Progenitor cell of endocrine pancreas (in vitro differentiated cells): ENCODE data around the gene TRIM46. TPM values are rescaled to one million over a fixed set of nuclear protein-coding genes. Genes with fewer than 3 reads are reported as not detected.
A peak's percentile ranks its signal among the peaks of the same experiment; 100 is the strongest.

Experiments used
- DNase-seq: peaks from one replicate; pipeline ENCODE4 v3.0.0; 2021; ENCODE audit warnings: low spot score; ENCODE audit not compliant: unreplicated experiment
- H3K27ac Mint-ChIP-seq: 2 replicates; pipeline ENCODE4 v1.8.0; 2021; ENCODE audit warnings: mild to moderate bottlenecking, moderate library complexity, mixed read lengths
- H3K27me3 Mint-ChIP-seq: 2 replicates; pipeline ENCODE4 v1.8.0; 2021; ENCODE audit warnings: mixed read lengths
- H3K36me3 Mint-ChIP-seq: 2 replicates; pipeline ENCODE4 v1.8.0; 2022; ENCODE audit warnings: mixed read lengths; ENCODE audit not compliant: insufficient read depth
- H3K4me1 Mint-ChIP-seq: 2 replicates; pipeline ENCODE4 v1.8.0; 2021; ENCODE audit warnings: low read depth, mixed read lengths
- H3K4me3 Mint-ChIP-seq: 2 replicates; pipeline ENCODE4 v1.8.0; 2021; ENCODE audit warnings: low read depth, mild to moderate bottlenecking, moderate library complexity, mixed read lengths
- H3K9me3 Mint-ChIP-seq: 2 replicates; pipeline ENCODE4 v1.8.0; 2021; ENCODE audit warnings: low read depth, mixed read lengths
- total RNA-seq: library from RNA; stranded (reverse); gene quantifications from 2 replicates; pipeline ENCODE4 v1.2.1, GENCODE V29; 2021
- TF ChIP-seq, protein P1 (sequence below): fragments of 200-600 bp; sonication (generic); IDR thresholded peaks from one replicate; pipeline ENCODE4 v1.5.0; 2021; ENCODE audit warnings: antibody characterized with exemption, mild to moderate bottlenecking; ENCODE audit not compliant: unreplicated experiment

The TRIM46 gene
- total RNA-seq, 1 donor from 2014 or later, result 25.7 TPM

DNA sequence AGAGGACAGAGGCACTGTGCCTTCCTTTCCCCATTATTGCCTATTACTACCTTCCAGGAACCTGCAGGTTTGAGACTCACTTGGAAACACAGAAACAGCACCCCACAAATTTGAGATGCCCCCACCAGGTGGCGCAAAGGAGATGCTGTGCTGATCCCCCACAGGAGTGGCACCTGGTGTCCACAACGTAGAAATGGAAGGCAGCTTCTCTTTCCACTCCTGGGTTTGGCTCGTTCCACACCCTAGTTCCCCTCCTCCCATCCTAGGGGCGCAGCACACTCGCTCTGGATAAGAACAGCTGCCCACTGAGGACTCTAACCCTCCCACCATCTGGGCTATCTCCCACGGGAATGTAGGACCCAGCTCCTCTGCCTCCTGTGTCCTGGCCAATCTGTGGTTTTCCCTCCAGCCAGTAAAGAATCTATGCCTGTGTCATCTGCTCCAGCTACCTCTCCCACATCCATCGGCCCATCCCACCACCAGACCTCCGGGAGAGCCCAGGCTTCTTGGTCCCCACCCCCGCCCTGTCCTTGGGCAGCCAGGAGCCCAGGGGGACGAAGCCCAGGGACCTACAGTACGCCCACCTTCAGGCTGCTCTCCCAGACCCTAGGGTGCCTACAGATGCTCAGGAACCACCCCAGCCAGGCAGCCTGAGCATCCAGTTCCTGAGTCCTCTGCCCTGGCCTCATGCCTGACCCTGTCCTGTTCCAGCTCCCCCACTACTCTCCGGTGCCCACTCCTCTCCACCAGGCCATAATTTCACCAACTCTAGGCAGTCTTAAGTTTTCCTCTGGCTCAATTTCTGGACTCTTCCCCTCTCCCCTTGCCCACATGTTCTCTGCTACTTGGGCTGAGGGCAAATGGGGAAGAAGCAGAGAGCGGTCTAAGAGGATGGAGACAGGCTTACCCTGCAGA lies 33.5 kb downstream of the TRIM46 start:
- H3K27ac Mint-ChIP-seq, result peak overlapping the region; percentile 93
- H3K36me3 Mint-ChIP-seq, result peaks cover 5% of the 10 kb centered on the region
- H3K4me1 Mint-ChIP-seq, result peaks cover 19% of the 10 kb centered on the region
- peak; percentile 77 for DNase-seq
- no peaks in the 10 kb centered on the region for H3K9me3 Mint-ChIP-seq
- H3K27me3 Mint-ChIP-seq, result no peaks in the 10 kb centered on the region
- TF ChIP-seq, protein P1, sequence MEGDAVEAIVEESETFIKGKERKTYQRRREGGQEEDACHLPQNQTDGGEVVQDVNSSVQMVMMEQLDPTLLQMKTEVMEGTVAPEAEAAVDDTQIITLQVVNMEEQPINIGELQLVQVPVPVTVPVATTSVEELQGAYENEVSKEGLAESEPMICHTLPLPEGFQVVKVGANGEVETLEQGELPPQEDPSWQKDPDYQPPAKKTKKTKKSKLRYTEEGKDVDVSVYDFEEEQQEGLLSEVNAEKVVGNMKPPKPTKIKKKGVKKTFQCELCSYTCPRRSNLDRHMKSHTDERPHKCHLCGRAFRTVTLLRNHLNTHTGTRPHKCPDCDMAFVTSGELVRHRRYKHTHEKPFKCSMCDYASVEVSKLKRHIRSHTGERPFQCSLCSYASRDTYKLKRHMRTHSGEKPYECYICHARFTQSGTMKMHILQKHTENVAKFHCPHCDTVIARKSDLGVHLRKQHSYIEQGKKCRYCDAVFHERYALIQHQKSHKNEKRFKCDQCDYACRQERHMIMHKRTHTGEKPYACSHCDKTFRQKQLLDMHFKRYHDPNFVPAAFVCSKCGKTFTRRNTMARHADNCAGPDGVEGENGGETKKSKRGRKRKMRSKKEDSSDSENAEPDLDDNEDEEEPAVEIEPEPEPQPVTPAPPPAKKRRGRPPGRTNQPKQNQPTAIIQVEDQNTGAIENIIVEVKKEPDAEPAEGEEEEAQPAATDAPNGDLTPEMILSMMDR, result peak; percentile 79
- H3K4me3 Mint-ChIP-seq, result peak overlapping the region; percentile 69

DNA sequence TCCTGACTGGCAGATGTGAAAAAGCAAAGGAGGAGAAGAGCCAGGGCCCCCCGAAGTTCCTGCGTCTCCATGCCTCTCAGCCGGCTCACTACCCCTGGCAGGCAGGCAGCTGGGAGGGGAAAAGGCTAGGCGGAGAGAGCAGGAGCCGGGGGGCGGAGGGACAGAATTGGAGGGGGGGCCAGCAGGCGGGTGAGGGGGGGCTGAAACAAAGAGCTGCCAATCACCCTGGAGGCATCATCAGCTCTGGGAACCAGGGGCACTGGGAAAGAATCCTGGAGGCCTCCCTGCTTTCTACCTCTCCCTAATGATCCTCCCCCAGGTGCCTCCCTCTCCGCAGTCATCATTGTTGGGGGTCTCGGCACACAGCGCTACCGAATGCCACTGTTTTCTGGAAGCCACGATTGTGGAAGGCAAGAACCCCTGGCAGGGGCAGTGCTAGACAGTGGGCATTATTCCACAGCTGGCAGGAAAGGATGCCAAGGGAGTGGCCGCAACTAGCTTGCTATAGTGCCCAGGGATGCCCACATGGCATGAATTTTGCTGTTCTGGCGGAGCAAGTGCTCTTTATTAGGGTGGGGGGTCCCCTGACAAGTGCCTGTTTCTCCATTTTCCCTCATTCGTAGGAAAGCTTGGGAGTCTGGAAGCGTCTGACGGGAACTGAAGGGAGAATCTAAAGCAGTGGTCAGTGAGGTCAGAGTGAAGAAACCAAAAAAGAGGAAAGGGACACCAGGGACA lies 34.3 kb downstream of the TRIM46 start, which contains the start of gene THBS3:
TSS of gene THBS3 (minus strand) at position 92 of the 735 bp plus-strand sequence. CDS start at position 71, 21 bp downstream.
- no peaks in the 10 kb centered on the region for H3K27me3 Mint-ChIP-seq
- H3K4me3 Mint-ChIP-seq, result peak within 1 kb of the TSS; percentile 90
- no peaks in the 10 kb centered on the region for H3K9me3 Mint-ChIP-seq
- H3K4me1 Mint-ChIP-seq, result peaks cover 19% of the 10 kb centered on the region
- TF ChIP-seq, protein P1, result no peak
- peak within 1 kb of the TSS; percentile 95 for H3K27ac Mint-ChIP-seq
- no peak for DNase-seq
- H3K36me3 Mint-ChIP-seq, result peaks cover 2% of the 10 kb centered on the region

DNA sequence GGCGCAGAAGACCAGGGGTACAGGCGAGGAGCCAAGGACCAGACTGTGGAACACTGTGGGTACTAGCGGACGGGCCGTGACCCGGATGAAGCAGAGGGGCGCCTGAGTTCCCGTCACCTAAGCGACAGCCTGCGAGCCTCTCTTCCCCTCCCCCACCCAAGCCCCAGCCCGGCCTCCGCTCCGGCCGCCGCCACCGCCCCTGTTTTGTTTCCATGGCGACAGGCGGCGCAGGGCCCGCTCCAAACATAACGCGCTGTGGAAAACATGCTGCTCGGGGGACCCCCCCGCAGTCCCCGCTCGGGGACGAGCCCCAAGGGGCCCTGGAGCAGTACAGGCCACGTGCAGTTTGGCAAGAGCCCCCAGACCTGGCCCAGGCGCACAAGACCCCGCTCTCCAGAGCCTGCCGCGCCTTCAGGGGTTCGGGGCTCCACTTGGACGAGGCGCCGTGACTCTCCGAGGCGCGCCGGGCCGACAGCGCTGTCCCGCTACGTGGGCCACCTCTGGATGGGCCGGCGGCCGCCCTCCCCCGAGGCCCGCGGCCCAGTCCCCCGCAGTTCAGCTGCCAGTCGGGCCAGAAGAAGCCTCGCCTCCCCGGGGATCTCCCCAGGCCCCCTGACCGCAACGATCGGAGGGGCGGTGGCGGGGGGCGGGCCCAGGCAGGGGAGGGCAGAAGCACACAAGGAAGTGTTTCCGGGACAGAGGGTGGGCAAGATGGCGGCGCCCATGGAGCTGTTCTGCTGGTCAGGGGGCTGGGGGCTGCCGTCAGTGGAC lies 35.1 kb downstream of the TRIM46 start, which contains the start of gene MTX1:
TSS of gene MTX1 (plus strand) at position 155 of the 771 bp plus-strand sequence. CDS start at position 265, 110 bp downstream.
- Mint-ChIP-seq H3K4me1 (peaks cover 19% of the 10 kb centered on the region), H3K9me3 (no peaks in the 10 kb centered on the region), H3K27ac (peak within 1 kb of the TSS; percentile 97), H3K27me3 (no peaks in the 10 kb centered on the region), H3K36me3 (no peaks in the 10 kb centered on the region), H3K4me3 (peak within 1 kb of the TSS; percentile 90)
- TF ChIP-seq, protein P1, result no peak
- DNase-seq, result peak; percentile 72

DNA sequence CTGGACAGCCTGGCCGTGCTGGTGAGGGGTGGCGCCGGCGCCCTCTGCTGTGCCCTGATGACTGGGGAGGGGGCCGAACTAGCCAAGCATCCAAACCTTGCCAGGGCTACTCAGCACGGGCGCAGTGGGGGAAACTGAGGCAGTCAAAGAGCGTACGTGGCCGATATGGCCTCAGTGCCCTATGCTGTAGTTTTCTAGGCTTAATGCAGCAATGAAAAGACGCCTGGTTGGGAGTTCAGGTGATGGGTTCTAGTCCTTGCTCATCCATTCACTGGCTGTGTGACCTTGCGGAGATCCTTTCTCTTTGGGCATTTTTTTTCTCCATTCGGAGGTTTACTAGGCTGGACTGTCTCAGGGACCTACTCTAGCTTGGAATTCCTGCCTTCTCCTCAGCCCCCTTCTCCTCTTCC lies 35.7 kb downstream of the TRIM46 start:
- no peaks in the 10 kb centered on the region for H3K36me3 Mint-ChIP-seq

More for the DNA sequence above, 35.7 kb downstream of the TRIM46 start:
- DNase-seq, result no peak
- Mint-ChIP-seq H3K27me3 (no peaks in the 10 kb centered on the region), H3K9me3 (no peaks in the 10 kb centered on the region), H3K27ac (peak overlapping the region; percentile 97), H3K4me1 (peaks cover 19% of the 10 kb centered on the region), H3K4me3 (peak overlapping the region; percentile 90)
- TF ChIP-seq, protein P1, result no peak
